GM12878 (cell line): ENCODE data around the gene SENP7. TPM values are rescaled to one million over a fixed set of nuclear protein-coding genes. Genes with fewer than 3 reads are reported as not detected.

Experiments used
- ASH2L ChIP-seq: fragments of 300-600, 200-600 bp; sonication (generic); IDR thresholded peaks from 2 replicates; pipeline ENCODE4 v1.6.1; 2017; ENCODE audit warnings: low read depth, mild to moderate bottlenecking, borderline replicate concordance
- BRCA1 ChIP-seq: IDR thresholded peaks from 2 replicates; pipeline ENCODE4 v1.6.1; 2011; ENCODE audit warnings: low read depth, low read length, improper control_type of control experiment
- CHD1 ChIP-seq: IDR thresholded peaks from 2 replicates; pipeline ENCODE4 v1.6.1; 2012; ENCODE audit warnings: low read depth, low read length, improper control_type of control experiment
- CHD2 ChIP-seq: IDR thresholded peaks from 2 replicates; pipeline ENCODE4 v1.6.1; 2011; ENCODE audit warnings: low read depth, low read length, improper control_type of control experiment, borderline replicate concordance
- CREB1 ChIP-seq: IDR thresholded peaks from 2 replicates; pipeline ENCODE4 v1.6.1; 2012; ENCODE audit warnings: low read depth, mild to moderate bottlenecking, inconsistent platforms
- CREM ChIP-seq: IDR thresholded peaks from 2 replicates; pipeline ENCODE4 v1.6.1; 2014; ENCODE audit warnings: antibody characterized with exemption, low read depth
- E4F1 ChIP-seq: fragments of 450-650 bp; IDR thresholded peaks from 2 replicates; pipeline ENCODE4 v1.6.1; 2018; ENCODE audit warnings: borderline replicate concordance, mild to moderate bottlenecking; ENCODE audit not compliant: partially characterized antibody
- EZH2 ChIP-seq: IDR thresholded peaks from 2 replicates; pipeline ENCODE4 v1.6.1; 2012; ENCODE audit warnings: low read depth, mild to moderate bottlenecking, control low read depth, inconsistent platforms, low read length, borderline replicate concordance; ENCODE audit not compliant: control insufficient read depth
- KDM1A ChIP-seq: fragments of 200-600 bp; sonication (generic); IDR thresholded peaks from 2 replicates; pipeline ENCODE4 v1.6.1; 2016; ENCODE audit warnings: borderline replicate concordance
- NFIC ChIP-seq: IDR thresholded peaks from 2 replicates; pipeline ENCODE4 v1.6.1; 2012; ENCODE audit warnings: low read depth, mild to moderate bottlenecking, inconsistent platforms, low read length, moderate library complexity
- NR2C2 ChIP-seq: IDR thresholded peaks from 2 replicates; pipeline ENCODE4 v1.6.1; 2011; ENCODE audit warnings: borderline replicate concordance, low read depth; ENCODE audit not compliant: control insufficient read depth, insufficient read length
- NR2F1 ChIP-seq: fragments of 450-650 bp; conservative IDR thresholded peaks from 2 replicates; pipeline ENCODE4 v1.6.1; 2017; ENCODE audit warnings: mild to moderate bottlenecking
- NRF1 ChIP-seq: conservative IDR thresholded peaks from 2 replicates; pipeline ENCODE4 v1.6.1; 2011; ENCODE audit warnings: mild to moderate bottlenecking, low read depth, low read length, improper control_type of control experiment
- PBX3 ChIP-seq: IDR thresholded peaks from 2 replicates; pipeline ENCODE4 v1.6.1; 2011; ENCODE audit warnings: mild to moderate bottlenecking, low read depth, low read length, moderate library complexity; ENCODE audit not compliant: insufficient replicate concordance
- POU2F2 ChIP-seq: IDR thresholded peaks from 3 replicates; pipeline ENCODE4 v1.6.1; 2011; ENCODE audit warnings: low read depth, mild to moderate bottlenecking, low read length, borderline replicate concordance
- RAD21 ChIP-seq: IDR thresholded peaks from 2 replicates; pipeline ENCODE4 v1.6.1; 2011; ENCODE audit warnings: mild to moderate bottlenecking, low read depth, low read length, moderate library complexity; ENCODE audit not compliant: insufficient read depth
- RAD51 ChIP-seq: fragments of 450-650 bp; IDR thresholded peaks from 2 replicates; pipeline ENCODE4 v1.6.1; 2016; ENCODE audit warnings: moderate library complexity, mild to moderate bottlenecking, inconsistent platforms
- RCOR1 ChIP-seq: conservative IDR thresholded peaks from 2 replicates; pipeline ENCODE4 v1.6.1; 2012; ENCODE audit warnings: low read depth, low read length, improper control_type of control experiment
- RFX5 ChIP-seq: IDR thresholded peaks from 2 replicates; pipeline ENCODE4 v1.6.1; 2011; ENCODE audit warnings: low read depth, low read length, improper control_type of control experiment
- RUNX3 ChIP-seq: IDR thresholded peaks from 2 replicates; pipeline ENCODE4 v1.6.1; 2012; ENCODE audit warnings: low read length, inconsistent platforms
- STAT1 ChIP-seq: fragments of 450-650 bp; conservative IDR thresholded peaks from 2 replicates; pipeline ENCODE4 v1.6.1; 2014; ENCODE audit warnings: antibody characterized with exemption, mild to moderate bottlenecking
- STAT3 ChIP-seq: IDR thresholded peaks from 2 replicates; pipeline ENCODE4 v1.6.1; 2011; ENCODE audit warnings: low read depth, low read length, improper control_type of control experiment
- TAF1 ChIP-seq: IDR thresholded peaks from 2 replicates; pipeline ENCODE4 v1.6.1; 2011; ENCODE audit warnings: mild to moderate bottlenecking, low read depth, low read length, borderline replicate concordance
- TCF12 ChIP-seq: IDR thresholded peaks from 2 replicates; pipeline ENCODE4 v1.6.1; 2011; ENCODE audit warnings: low read depth, mild to moderate bottlenecking, low read length
- YY1 ChIP-seq: IDR thresholded peaks from 2 replicates; pipeline ENCODE4 v1.6.1; 2011; ENCODE audit warnings: low read depth, mild to moderate bottlenecking, low read length
- ZNF207 ChIP-seq: fragments of 450-650 bp; IDR thresholded peaks from 2 replicates; pipeline ENCODE4 v1.6.1; 2014; ENCODE audit warnings: antibody characterized with exemption, mild to moderate bottlenecking, borderline replicate concordance
- ZNF217 ChIP-seq: fragments of 450-650 bp; IDR thresholded peaks from 2 replicates; pipeline ENCODE4 v1.6.1; 2017; ENCODE audit warnings: antibody characterized with exemption, mild to moderate bottlenecking
- ZNF24 ChIP-seq: fragments of 450-650 bp; IDR thresholded peaks from 2 replicates; pipeline ENCODE4 v1.6.1; 2017; ENCODE audit warnings: antibody characterized with exemption, mild to moderate bottlenecking
- ZNF384 ChIP-seq: IDR thresholded peaks from 2 replicates; pipeline ENCODE4 v1.6.1; 2012; ENCODE audit warnings: low read depth, mild to moderate bottlenecking, low read length, improper control_type of control experiment, borderline replicate concordance
- polyA plus RNA-seq, 11 experiments: library from polyadenylated mRNA; depleted of rRNA in 4 of 11; unstranded in 6 of 11; stranded (reverse) in 5 of 11; fragments of >200 nt; fragmentation: Nextera tagmentation in 4 of 11; fragmentation: Illumina TruSeq in 1 of 11; extraction: Ambion mirVana in 4 of 11; extraction: Trizol in 1 of 11; gene quantifications; 1 replicate in 1 of 11; 2 replicates in 10 of 11; pipeline versions ENCODE4 v1.2.1 to v1.2.3, GENCODE V29; 2011 to 2016; ENCODE audit warnings: inconsistent platforms in 2 of 11, missing spikeins in 2 of 11, low read depth in 1 of 11
- total RNA-seq, 4 experiments: library from RNA; depleted of rRNA in 3 of 4; stranded (reverse); fragments of >200 nt in 3 of 4; fragmentation: Illumina TruSeq in 1 of 4; extraction: Trizol in 1 of 4; gene quantifications; 2 replicates each; pipeline versions ENCODE4 v1.2.1 to v1.2.3, GENCODE V29; 2013 to 2021
- TF ChIP-seq, protein P1 (sequence below): IDR thresholded peaks from 2 replicates; pipeline ENCODE4 v1.6.1; 2012; ENCODE audit warnings: low read depth, low read length, improper control_type of control experiment

Gene SENP7
- total and polyA plus RNA-seq, 10 of the 15 experiments (the other 5 are each of a cell fraction or from before 2014, with no cell fraction given), result 2.6 to 14.7 (median 8.3) TPM

DNA sequence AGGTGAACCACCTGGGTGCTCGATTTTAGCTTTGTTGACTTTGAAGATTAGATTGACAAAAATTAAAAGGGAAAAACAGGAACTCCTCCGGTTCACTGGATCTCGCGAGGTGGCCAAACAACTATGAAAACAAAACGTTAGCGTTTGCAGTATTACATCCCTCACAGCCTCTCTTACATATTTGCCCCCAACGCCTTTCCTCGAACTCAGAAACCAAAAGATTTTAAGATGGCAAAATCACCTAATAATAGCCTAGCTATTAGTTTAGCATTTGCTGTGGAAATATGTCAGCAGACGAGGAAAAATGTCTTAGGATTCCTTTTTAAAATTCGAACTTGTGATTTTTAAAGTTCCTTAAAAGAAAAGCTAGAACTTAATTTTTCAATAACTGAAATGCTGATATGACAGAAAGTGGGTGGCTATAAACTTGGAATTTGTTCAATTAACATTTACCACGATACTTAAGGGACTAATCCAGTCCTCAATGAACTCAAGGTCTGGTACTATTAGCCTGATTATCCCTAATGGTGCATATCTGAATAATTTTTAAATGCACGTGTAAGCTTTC, 491 bp upstream of the SENP7 start (continued):
- no peak for TF ChIP-seq NR2F1
- no peak for TF ChIP-seq RAD21
- TF ChIP-seq E4F1, result no peak
- no peak for TF ChIP-seq TAF1
- TF ChIP-seq RAD51, result 0 out of 2 replicates have a peak, but pooled peaks have one; percentile 9
- TF ChIP-seq PBX3, result no peak
- TF ChIP-seq POU2F2, result no peak
- 0 out of 2 replicates have a peak, but pooled peaks have one; percentile 18 for TF ChIP-seq CREB1
- no peak for TF ChIP-seq KDM1A
- TF ChIP-seq ZNF384, result no peak
- no peak for TF ChIP-seq ASH2L
- TF ChIP-seq NFIC, result no peak
- TF ChIP-seq CREM, result no peak
- no peak for TF ChIP-seq ZNF24
- TF ChIP-seq NR2C2, result no peak
- 0 out of 2 replicates have a peak, but pooled peaks have one; percentile 0 for TF ChIP-seq TCF12
- TF ChIP-seq ZNF207, result no peak
- no peak for TF ChIP-seq YY1
- TF ChIP-seq CHD2, result peak; percentile 95
- TF ChIP-seq RCOR1, result no peak
- no peak for TF ChIP-seq STAT3
- no peak for TF ChIP-seq RFX5
- TF ChIP-seq STAT1, result no peak
- TF ChIP-seq EZH2, result no peak
- TF ChIP-seq BRCA1, result peak; percentile 71; the same call in 1 of the 2 replicates
- TF ChIP-seq RUNX3, result no peak
- TF ChIP-seq ZNF217, result no peak
- TF ChIP-seq, protein P1, sequence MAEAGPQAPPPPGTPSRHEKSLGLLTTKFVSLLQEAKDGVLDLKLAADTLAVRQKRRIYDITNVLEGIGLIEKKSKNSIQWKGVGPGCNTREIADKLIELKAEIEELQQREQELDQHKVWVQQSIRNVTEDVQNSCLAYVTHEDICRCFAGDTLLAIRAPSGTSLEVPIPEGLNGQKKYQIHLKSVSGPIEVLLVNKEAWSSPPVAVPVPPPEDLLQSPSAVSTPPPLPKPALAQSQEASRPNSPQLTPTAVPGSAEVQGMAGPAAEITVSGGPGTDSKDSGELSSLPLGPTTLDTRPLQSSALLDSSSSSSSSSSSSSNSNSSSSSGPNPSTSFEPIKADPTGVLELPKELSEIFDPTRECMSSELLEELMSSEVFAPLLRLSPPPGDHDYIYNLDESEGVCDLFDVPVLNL, result no peak
- no peak for TF ChIP-seq CHD1
- TF ChIP-seq NRF1, result no peak
